Urothelium cell line (cell line): ENCODE measurements around the gene MAP3K2.

ENCODE experiments used
- DNase-seq: peaks from one replicate; pipeline ENCODE4 v3.0.0; 2011; ENCODE audit warnings: low spot score, mixed read lengths
- FAIRE-seq: peaks from 2 replicates; lab custom pipeline; 2011; peaks lifted over from hg19 to GRCh38; lab: Jason Lieb, UNC

MAP3K2 gene

GRCh38 chr2:127308586-127309138 lies 79.1 kb downstream of the MAP3K2 start:
- DNase-seq (no peak), FAIRE-seq (no peak)

GRCh38 chr2:127305990-127306585 lies 81.7 kb downstream of the MAP3K2 start:
- FAIRE-seq = no peak

GRCh38 chr2:127302168-127302567 lies 85.6 kb downstream of the MAP3K2 start:
- DNase-seq (no peak), FAIRE-seq (peak; percentile 94)

More at GRCh38 chr2:127305990-127306585, 81.7 kb downstream of the MAP3K2 start:
- no peak for DNase-seq

GRCh38 chr2:127293748-127294562 lies 93.8 kb downstream of the MAP3K2 start, which contains the start of gene ERCC3:
TSS of gene ERCC3 (minus strand) at chr2:127294144. CDS start at chr2:127294081, 63 bp downstream.
- DNase-seq (peak; percentile 96), FAIRE-seq (no peak)

- no peak for FAIRE-seq
- peak; percentile 21 for DNase-seq
Observed at GRCh38 chr2:127293386-127293747, 94.4 kb downstream of the MAP3K2 start.

GRCh38 chr2:127288274-127288673 lies 99.5 kb downstream of the MAP3K2 start:
- DNase-seq (no peak), FAIRE-seq (no peak)

- DNase-seq = no peak
Observed at GRCh38 chr2:127283275-127283674, 104.5 kb downstream of the MAP3K2 start.

GRCh38 chr2:127280693-127281092 lies 107.1 kb downstream of the MAP3K2 start:
- DNase-seq = no peak
- no peak for FAIRE-seq

More at GRCh38 chr2:127283275-127283674, 104.5 kb downstream of the MAP3K2 start:
- FAIRE-seq = no peak

- no peak for FAIRE-seq
- DNase-seq = no peak
Observed at GRCh38 chr2:127279781-127280180, 108.0 kb downstream of the MAP3K2 start.

- no peak for FAIRE-seq
- DNase-seq = no peak
Observed at GRCh38 chr2:127278959-127279358, 108.8 kb downstream of the MAP3K2 start.

GRCh38 chr2:127277028-127277427 lies 110.7 kb downstream of the MAP3K2 start:
- FAIRE-seq = no peak

GRCh38 chr2:127275789-127276188 lies 112.0 kb downstream of the MAP3K2 start:
- no peak for FAIRE-seq
- no peak for DNase-seq

More at GRCh38 chr2:127277028-127277427, 110.7 kb downstream of the MAP3K2 start:
- DNase-seq = no peak

GRCh38 chr2:127275356-127275755 lies 112.4 kb downstream of the MAP3K2 start:
- DNase-seq (no peak), FAIRE-seq (no peak)

GRCh38 chr2:127270663-127271062 lies 117.1 kb downstream of the MAP3K2 start:
- FAIRE-seq = no peak
- no peak for DNase-seq

GRCh38 chr2:127261804-127262406 lies 125.9 kb downstream of the MAP3K2 start:
- FAIRE-seq (no peak), DNase-seq (no peak)

GRCh38 chr2:127259355-127259754 lies 128.4 kb downstream of the MAP3K2 start:
- FAIRE-seq = no peak
- DNase-seq = no peak

GRCh38 chr2:127256866-127257265 lies 130.9 kb downstream of the MAP3K2 start:
- no peak for DNase-seq
- no peak for FAIRE-seq

GRCh38 chr2:127256381-127256780 lies 131.4 kb downstream of the MAP3K2 start:
- FAIRE-seq (no peak), DNase-seq (no peak)

- DNase-seq (no peak), FAIRE-seq (no peak)
Observed at GRCh38 chr2:127255721-127256120, 132.1 kb downstream of the MAP3K2 start.

GRCh38 chr2:127255146-127255545 lies 132.6 kb downstream of the MAP3K2 start:
- FAIRE-seq (no peak), DNase-seq (peak; percentile 40)

- DNase-seq (peak; percentile 86), FAIRE-seq (peak; percentile 73)
Observed at GRCh38 chr2:127254386-127254981, 133.3 kb downstream of the MAP3K2 start.
